ENCODE measurements around the gene ADARB2. TPM values are rescaled to one million over a fixed set of nuclear protein-coding genes. Genes with fewer than 3 reads are reported as not detected.

The ADARB2 gene
- total RNA-seq, 1 donor from 2014 or later = 0.08 TPM

GRCh38 chr10:1646332-1646731, 91.0 kb downstream of the ADARB2 start:
- H3K4me3 ChIP-seq (ENCODE audit: low read depth, low read length) = no peak overlapping the region
- H3K27me3 ChIP-seq (ENCODE audit: control insufficient read depth, insufficient read depth, low read length) = no peaks in the 10 kb centered on the region
- H3K36me3 ChIP-seq (ENCODE audit: control insufficient read depth, insufficient read depth, low read length) = no peaks in the 10 kb centered on the region
- TF ChIP-seq, protein P1, sequence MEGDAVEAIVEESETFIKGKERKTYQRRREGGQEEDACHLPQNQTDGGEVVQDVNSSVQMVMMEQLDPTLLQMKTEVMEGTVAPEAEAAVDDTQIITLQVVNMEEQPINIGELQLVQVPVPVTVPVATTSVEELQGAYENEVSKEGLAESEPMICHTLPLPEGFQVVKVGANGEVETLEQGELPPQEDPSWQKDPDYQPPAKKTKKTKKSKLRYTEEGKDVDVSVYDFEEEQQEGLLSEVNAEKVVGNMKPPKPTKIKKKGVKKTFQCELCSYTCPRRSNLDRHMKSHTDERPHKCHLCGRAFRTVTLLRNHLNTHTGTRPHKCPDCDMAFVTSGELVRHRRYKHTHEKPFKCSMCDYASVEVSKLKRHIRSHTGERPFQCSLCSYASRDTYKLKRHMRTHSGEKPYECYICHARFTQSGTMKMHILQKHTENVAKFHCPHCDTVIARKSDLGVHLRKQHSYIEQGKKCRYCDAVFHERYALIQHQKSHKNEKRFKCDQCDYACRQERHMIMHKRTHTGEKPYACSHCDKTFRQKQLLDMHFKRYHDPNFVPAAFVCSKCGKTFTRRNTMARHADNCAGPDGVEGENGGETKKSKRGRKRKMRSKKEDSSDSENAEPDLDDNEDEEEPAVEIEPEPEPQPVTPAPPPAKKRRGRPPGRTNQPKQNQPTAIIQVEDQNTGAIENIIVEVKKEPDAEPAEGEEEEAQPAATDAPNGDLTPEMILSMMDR (IDR thresholded peaks at IDR 0.05; ENCODE audit: insufficient read depth, low read length, poor library complexity, severe bottlenecking) = no peak
- no peak for DNase-seq (ENCODE audit: low read depth)

DNA sequence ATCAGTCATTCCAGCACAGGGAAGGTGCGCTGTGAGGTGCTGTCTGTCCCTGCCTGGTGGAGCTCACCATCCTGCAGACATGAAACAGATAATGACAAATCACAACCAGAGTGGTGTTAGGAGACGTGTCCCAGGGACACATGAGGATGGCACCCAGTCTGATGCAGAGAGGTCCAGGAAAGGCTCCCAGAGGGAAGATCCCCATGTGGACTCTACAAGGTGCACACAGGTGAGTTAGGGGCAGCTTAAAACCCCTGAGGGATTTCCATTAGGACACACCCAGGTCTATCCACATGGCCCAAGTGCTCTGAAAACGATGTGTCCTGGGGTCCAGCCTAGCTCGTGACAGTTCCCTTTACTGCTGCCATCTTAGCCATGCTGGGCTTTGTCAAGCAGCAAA, 91.4 kb downstream of the ADARB2 start:
- Histone ChIP-seq H3K27me3 (ENCODE audit: control insufficient read depth, insufficient read depth, low read length) (no peaks in the 10 kb centered on the region), H3K4me3 (ENCODE audit: low read depth, low read length) (no peak overlapping the region), H3K36me3 (ENCODE audit: control insufficient read depth, insufficient read depth, low read length) (no peaks in the 10 kb centered on the region)
- DNase-seq (ENCODE audit: low read depth) = no peak
- TF ChIP-seq, protein P1 (IDR thresholded peaks at IDR 0.05; ENCODE audit: insufficient read depth, low read length, poor library complexity, severe bottlenecking) = no peak

- no peak for DNase-seq (ENCODE audit: low read depth)
- Histone ChIP-seq H3K4me3 (ENCODE audit: low read depth, low read length) (no peak overlapping the region), H3K36me3 (ENCODE audit: control insufficient read depth, insufficient read depth, low read length) (no peaks in the 10 kb centered on the region), H3K27me3 (ENCODE audit: control insufficient read depth, insufficient read depth, low read length) (no peaks in the 10 kb centered on the region)
- TF ChIP-seq, protein P1 (IDR thresholded peaks at IDR 0.05; ENCODE audit: insufficient read depth, low read length, poor library complexity, severe bottlenecking) = no peak
These were observed 93.1 kb downstream of the ADARB2 start for GRCh38 chr10:1644191-1644711.

GRCh38 chr10:1643908-1644179, 93.5 kb downstream of the ADARB2 start:
- DNase-seq (ENCODE audit: low read depth) = no peak
- TF ChIP-seq, protein P1 (IDR thresholded peaks at IDR 0.05; ENCODE audit: insufficient read depth, low read length, poor library complexity, severe bottlenecking) = no peak
- Histone ChIP-seq H3K27me3 (ENCODE audit: control insufficient read depth, insufficient read depth, low read length) (no peaks in the 10 kb centered on the region), H3K36me3 (ENCODE audit: control insufficient read depth, insufficient read depth, low read length) (no peaks in the 10 kb centered on the region), H3K4me3 (ENCODE audit: low read depth, low read length) (no peak overlapping the region)

- TF ChIP-seq, protein P1 (IDR thresholded peaks at IDR 0.05; ENCODE audit: insufficient read depth, low read length, poor library complexity, severe bottlenecking) = no peak
- DNase-seq (ENCODE audit: low read depth) = no peak
- no peak overlapping the region for H3K4me3 ChIP-seq (ENCODE audit: low read depth, low read length)
- no peaks in the 10 kb centered on the region for H3K36me3 ChIP-seq (ENCODE audit: control insufficient read depth, insufficient read depth, low read length)
- H3K27me3 ChIP-seq (ENCODE audit: control insufficient read depth, insufficient read depth, low read length) = no peaks in the 10 kb centered on the region
These were observed 94.0 kb downstream of the ADARB2 start for GRCh38 chr10:1643161-1643907.

Data from kidney epithelial cell (primary cell).